HG03469 (cell line): ENCODE measurements around the gene LAMB1.

Experiments
- ATAC-seq: cut with Tn5 transposase; IDR thresholded peaks from one replicate; pipeline ENCODE4 v1.9.1; 2021; ENCODE audit warnings: mild to moderate bottlenecking, moderate library complexity, moderate number of reproducible peaks; ENCODE audit not compliant: unreplicated experiment

LAMB1 gene

GRCh38 chr7:107999779-108000560 lies 3.0 kb downstream of the LAMB1 start:
- ATAC-seq, result no peak

- no peak for ATAC-seq
Observed at GRCh38 chr7:107998660-107999480, 4.1 kb downstream of the LAMB1 start.

- ATAC-seq, result no peak
Observed at GRCh38 chr7:107998150-107998549, 4.8 kb downstream of the LAMB1 start.

- ATAC-seq, result no peak
Observed at GRCh38 chr7:107996072-107996882, 6.7 kb downstream of the LAMB1 start.

GRCh38 chr7:107995184-107996071 lies 7.5 kb downstream of the LAMB1 start:
- no peak for ATAC-seq

- ATAC-seq, result no peak
Observed at GRCh38 chr7:107994421-107995030, 8.4 kb downstream of the LAMB1 start.

- ATAC-seq, result no peak
Observed at GRCh38 chr7:107993891-107994291, 9.1 kb downstream of the LAMB1 start.

- no peak for ATAC-seq
Observed at GRCh38 chr7:107989618-107990373, 13.2 kb downstream of the LAMB1 start.

- ATAC-seq, result no peak
Observed at GRCh38 chr7:107982918-107983389, 20.0 kb downstream of the LAMB1 start.

GRCh38 chr7:107982042-107982840 lies 20.7 kb downstream of the LAMB1 start:
- ATAC-seq, result no peak

- ATAC-seq, result no peak
Observed at GRCh38 chr7:107981466-107981865, 21.5 kb downstream of the LAMB1 start.

- no peak for ATAC-seq
Observed at GRCh38 chr7:107980671-107981190, 22.2 kb downstream of the LAMB1 start.

GRCh38 chr7:107980171-107980570 lies 22.8 kb downstream of the LAMB1 start:
- no peak for ATAC-seq

GRCh38 chr7:107978815-107979408 lies 24.0 kb downstream of the LAMB1 start:
- no peak for ATAC-seq

- ATAC-seq, result no peak
Observed at GRCh38 chr7:107977048-107977447, 25.9 kb downstream of the LAMB1 start.

GRCh38 chr7:107976620-107977019 lies 26.3 kb downstream of the LAMB1 start:
- ATAC-seq, result no peak

GRCh38 chr7:107975394-107976013 lies 27.5 kb downstream of the LAMB1 start:
- ATAC-seq, result no peak
